Activated naive CD4-positive, alpha-beta T cell (primary cell): ENCODE results near the gene SYNGR4.

Source experiments
- DNase-seq, 4 experiments: peaks; one replicate each; lab custom pipeline; 2025; lab: John Stamatoyannopoulos, UW

Gene SYNGR4

GRCh38 chr19:48341515-48342413 lies 22.4 kb upstream of the SYNGR4 start:
- no peak for DNase-seq

GRCh38 chr19:48342414-48342738 lies 21.8 kb upstream of the SYNGR4 start:
- no peak for DNase-seq

GRCh38 chr19:48342841-48343540 lies 21.2 kb upstream of the SYNGR4 start:
- DNase-seq = no peak

- DNase-seq = no peak
Observed at GRCh38 chr19:48344892-48345291, 19.3 kb upstream of the SYNGR4 start.

GRCh38 chr19:48346191-48346590 lies 18.0 kb upstream of the SYNGR4 start:
- no peak for DNase-seq

- DNase-seq = no peak
Observed at GRCh38 chr19:48348045-48348444, 16.1 kb upstream of the SYNGR4 start.

- DNase-seq = no peak
Observed at GRCh38 chr19:48348737-48349136, 15.4 kb upstream of the SYNGR4 start.

GRCh38 chr19:48350856-48351255 lies 13.3 kb upstream of the SYNGR4 start:
- DNase-seq = no peak

- peak; percentile 66 to 72 (median 68) for DNase-seq
Observed at GRCh38 chr19:48351341-48351752, 12.8 kb upstream of the SYNGR4 start.

- no peak for DNase-seq
Observed at GRCh38 chr19:48353677-48354076, 10.5 kb upstream of the SYNGR4 start.

- no peak for DNase-seq
Observed at GRCh38 chr19:48354332-48354992, 9.7 kb upstream of the SYNGR4 start.

- DNase-seq = no peak
Observed at GRCh38 chr19:48355365-48355954, 8.7 kb upstream of the SYNGR4 start.

GRCh38 chr19:48359123-48359522 lies 5.0 kb upstream of the SYNGR4 start:
- no peak for DNase-seq

- DNase-seq = no peak
Observed at GRCh38 chr19:48361912-48362311, 2.3 kb upstream of the SYNGR4 start.

- DNase-seq = peak; percentile 53 to 84 (median 68)
Observed at GRCh38 chr19:48362716-48363499, 1.3 kb upstream of the SYNGR4 start.

- DNase-seq = peak in 1 of 4 experiments; percentile 42
Observed at GRCh38 chr19:48363500-48363809, 712 bp upstream of the SYNGR4 start.

GRCh38 chr19:48364598-48365348 lies 606 bp downstream of the SYNGR4 start:
- DNase-seq = no peak

- no peak for DNase-seq
Observed at GRCh38 chr19:48365602-48366001, 1.4 kb downstream of the SYNGR4 start.

- no peak for DNase-seq
Observed at GRCh38 chr19:48367855-48368254, 3.7 kb downstream of the SYNGR4 start.

- DNase-seq = no peak
Observed at GRCh38 chr19:48368936-48369335, 4.8 kb downstream of the SYNGR4 start.

GRCh38 chr19:48370955-48371354 lies 6.8 kb downstream of the SYNGR4 start:
- no peak for DNase-seq
